K562 (cell line): ENCODE data around the gene ARSI. TPM values are rescaled to one million over a fixed set of nuclear protein-coding genes. Genes with fewer than 3 reads are reported as not detected.

Source experiments
- ATAC-seq: fragments of 200-7000 bp; cut with Tn5 transposase; 3 replicates; pipeline ENCODE4 v1.9.1; 2020; ENCODE audit warnings: moderate library complexity
- BruUV-seq: library from RNA; stranded (reverse); fragments of 400-500 nt; replicated peaks from 2 replicates; lab custom pipeline; 2021; lab: Mats Ljungman, UMichigan
- CTCF ChIA-PET: fragments of 300-600 bp; formaldehyde crosslinking; extraction: SDS; loops from one replicate; lab custom pipeline; 2021; ENCODE audit warnings: low intra/inter-chr PET ratio; lab: Yijun Ruan, JAX
- POLR2A ChIA-PET: fragments of 300-600, 350-650 bp; sonication (Branson Sonifier 250); formaldehyde crosslinking; extraction: SDS; loops from one replicate; lab custom pipeline; 2021; ENCODE audit warnings: antibody characterized with exemption, inconsistent platforms; lab: Yijun Ruan, JAX
- DNase-seq, 4 experiments: peaks; one replicate each; pipeline versions ENCODE4 v3.0.0 to v3.0.0-alpha.2; 2011 to 2018; ENCODE audit warnings: low spot score in 3 of 4, mixed read lengths in 3 of 4; ENCODE audit errors: extremely low read depth in 1 of 4
- FAIRE-seq: peaks from 2 replicates; lab custom pipeline; 2011; peaks lifted over from hg19 to GRCh38; lab: Jason Lieb, UNC
- H2AFZ ChIP-seq: 2 replicates; pipeline ENCODE4 v1.6.0; 2011; ENCODE audit warnings: low read depth, low read length, control low read depth, inconsistent platforms
- H3K27ac ChIP-seq: fragments of 200-600 bp; 3 replicates; pipeline ENCODE4 v1.8.0; 2011; ENCODE audit warnings: low read depth, mild to moderate bottlenecking, control low read depth, inconsistent platforms, low read length, moderate library complexity, mixed read lengths; ENCODE audit errors: extremely low read depth
- H3K27me3 ChIP-seq, 2 experiments: fragments of 300-600 bp in 1 of 2; 2 replicates in 1 of 2; 3 replicates in 1 of 2; pipeline versions ENCODE4 v1.6.0 to v1.8.0; 2011; ENCODE audit warnings: inconsistent platforms in 2 of 2, low read length in 2 of 2, mild to moderate bottlenecking in 1 of 2, mixed read lengths in 1 of 2, moderate library complexity in 1 of 2; ENCODE audit not compliant: control insufficient read depth in 2 of 2, insufficient read depth in 2 of 2
- H3K36me3 ChIP-seq: fragments of 300-600 bp; 3 replicates; pipeline ENCODE4 v1.8.0; 2011; ENCODE audit warnings: mild to moderate bottlenecking, low read length, inconsistent platforms; ENCODE audit not compliant: control insufficient read depth, insufficient read depth
- H3K4me1 ChIP-seq, 2 experiments: fragments of 200-600 bp in 1 of 2; replicated peaks in 1 of 2; 2 replicates in 1 of 2; 3 replicates in 1 of 2; pipeline versions ENCODE4 v1.5.1 to v1.8.0; 2011; ENCODE audit warnings: inconsistent platforms in 2 of 2, low read length in 2 of 2, mild to moderate bottlenecking in 1 of 2, mixed read lengths in 1 of 2, moderate library complexity in 1 of 2; ENCODE audit not compliant: control insufficient read depth in 2 of 2, insufficient read depth in 2 of 2
- H3K4me2 ChIP-seq: 2 replicates; pipeline ENCODE4 v1.6.1; 2011; ENCODE audit warnings: low read length, control low read depth, inconsistent platforms, mixed read lengths; ENCODE audit not compliant: insufficient read depth
- H3K4me3 ChIP-seq: fragments of 200-600 bp; sonication (generic), shearing (Covaris generic); 2 replicates; pipeline ENCODE4 v1.5.1; 2016; ENCODE audit warnings: control low read depth, inconsistent platforms
- H3K79me2 ChIP-seq: fragments of 200-600 bp; 3 replicates; pipeline ENCODE4 v1.8.0; 2011; ENCODE audit warnings: low read length, inconsistent platforms; ENCODE audit not compliant: control insufficient read depth, insufficient read depth
- H3K9ac ChIP-seq, 2 experiments: 2 replicates each; pipeline versions ENCODE4 v1.6.0 to v1.6.1; 2011; ENCODE audit warnings: low read depth in 2 of 2, low read length in 2 of 2, control low read depth in 1 of 2, inconsistent platforms in 1 of 2, mild to moderate bottlenecking in 1 of 2, mixed read lengths in 1 of 2; ENCODE audit not compliant: insufficient read depth in 1 of 2
- H3K9me1 ChIP-seq: one replicate; pipeline ENCODE4 v1.6.0; 2011; ENCODE audit warnings: inconsistent platforms, mild to moderate bottlenecking, low read length, moderate library complexity; ENCODE audit not compliant: control insufficient read depth, insufficient read depth
- H3K9me3 ChIP-seq: replicated peaks from 2 replicates; pipeline ENCODE4 v1.5.1; 2011; ENCODE audit warnings: low read depth, low read length, inconsistent platforms; ENCODE audit not compliant: control insufficient read depth, insufficient read depth
- H4K20me1 ChIP-seq: replicated peaks from 2 replicates; pipeline ENCODE4 v1.6.1; 2011; ENCODE audit warnings: low read length, inconsistent platforms, mixed read lengths; ENCODE audit not compliant: control insufficient read depth, insufficient read depth
- BRF2 ChIP-seq: IDR thresholded peaks from 3 replicates; pipeline ENCODE4 v1.6.1; 2011; ENCODE audit warnings: borderline replicate concordance, mild to moderate bottlenecking; ENCODE audit not compliant: insufficient read length, insufficient read depth
- FOXP4 ChIP-seq: sonication (generic); formaldehyde crosslinking; IDR thresholded peaks from 2 replicates; pipeline ENCODE4 v1.8.0; 2022; ENCODE audit warnings: mild to moderate bottlenecking, missing genetic modification reagents, borderline replicate concordance
- HOMEZ ChIP-seq: fragments of 250-450 bp; sonication (Bioruptor Pico); IDR thresholded peaks from 2 replicates; pipeline ENCODE4 v1.4.0; 2020; ENCODE audit warnings: mild to moderate bottlenecking, moderate library complexity
- RB1 ChIP-seq: fragments of 450-650 bp; IDR thresholded peaks from 2 replicates; pipeline ENCODE4 v1.6.1; 2017; ENCODE audit warnings: low read depth, mild to moderate bottlenecking
- SAFB ChIP-seq: fragments of 200-400 bp; formaldehyde crosslinking; IDR thresholded peaks from 2 replicates; pipeline ENCODE4 v1.6.1; 2017; ENCODE audit warnings: low read depth, low read length, borderline replicate concordance
- VEZF1 ChIP-seq: fragments of 200-800 bp; sonication (Bioruptor generic); IDR thresholded peaks from 2 replicates; pipeline ENCODE4 v1.6.1; 2017; ENCODE audit warnings: missing genetic modification characterization, missing compliant biosample characterization
- ZNF23 ChIP-seq: fragments of 250-450 bp; sonication (Bioruptor Pico); IDR thresholded peaks from 2 replicates; pipeline ENCODE4 v1.4.0; 2020; ENCODE audit warnings: mild to moderate bottlenecking
- WGBS: fragments of 100-300 bp; shearing (Covaris generic); methylation state at CpG from one replicate; pipeline ENCODE4 v1.1.6; 2016; ENCODE audit warnings: low coverage, mixed read lengths; ENCODE audit not compliant: insufficient coverage; ENCODE audit errors: missing lambda C conversion rate; 5-methylcytosine and 5-hydroxymethylcytosine counted together
- in situ Hi-C: fragments of 300-500 bp; cut with MboI; formaldehyde crosslinking; loops from 4 replicates; pipeline ENCODE4 v1.15.0; 2018; ENCODE audit warnings: inconsistent platforms, mixed read lengths
- intact Hi-C: fragments of 100-400 bp; cut with micrococcal nuclease; formaldehyde crosslinking; loops from 2 replicates; pipeline ENCODE4 v1.14.2; 2022
- polyA plus RNA-seq, 8 experiments: library from polyadenylated mRNA; depleted of rRNA in 4 of 8; stranded (reverse) in 5 of 8; unstranded in 3 of 8; fragments of >200 nt; fragmentation: Nextera tagmentation in 2 of 8; fragmentation: Illumina TruSeq in 1 of 8; extraction: Ambion mirVana in 2 of 8; extraction: Trizol in 1 of 8; gene quantifications; 2 replicates each; pipeline versions ENCODE4 v1.2.1 to v1.2.3, GENCODE V29; 2011 to 2014; ENCODE audit warnings: inconsistent platforms in 1 of 8, missing spikeins in 1 of 8
- total RNA-seq, 7 experiments: library from RNA; depleted of rRNA in 6 of 7; stranded (reverse); fragments of >200 nt in 6 of 7; fragmentation: Illumina TruSeq in 2 of 7; extraction: Trizol in 2 of 7; gene quantifications; 2 replicates each; pipeline versions ENCODE4 v1.2.1 to v1.2.3, GENCODE V29; 2011 to 2021; ENCODE audit warnings: low replicate concordance in 1 of 7
- TF ChIP-seq, protein P1 (sequence below): sonication (generic); formaldehyde crosslinking; IDR thresholded peaks from 2 replicates; pipeline ENCODE4 v1.8.0; 2023; ENCODE audit warnings: mild to moderate bottlenecking, missing genetic modification reagents

Gene ARSI
- total and polyA plus RNA-seq, 9 of the 15 experiments (the other 6 are each of a cell fraction or from before 2014, with no cell fraction given): 0.04 to 0.07 TPM; not detected in 7

- TF ChIP-seq VEZF1 (CRISPR knock-in tag): no peak
- TF ChIP-seq HOMEZ (CRISPR knock-in tag): no peak
Measured at GRCh38 chr5:150312518-150312917, 9.8 kb upstream of the ARSI start (continued).

DNA sequence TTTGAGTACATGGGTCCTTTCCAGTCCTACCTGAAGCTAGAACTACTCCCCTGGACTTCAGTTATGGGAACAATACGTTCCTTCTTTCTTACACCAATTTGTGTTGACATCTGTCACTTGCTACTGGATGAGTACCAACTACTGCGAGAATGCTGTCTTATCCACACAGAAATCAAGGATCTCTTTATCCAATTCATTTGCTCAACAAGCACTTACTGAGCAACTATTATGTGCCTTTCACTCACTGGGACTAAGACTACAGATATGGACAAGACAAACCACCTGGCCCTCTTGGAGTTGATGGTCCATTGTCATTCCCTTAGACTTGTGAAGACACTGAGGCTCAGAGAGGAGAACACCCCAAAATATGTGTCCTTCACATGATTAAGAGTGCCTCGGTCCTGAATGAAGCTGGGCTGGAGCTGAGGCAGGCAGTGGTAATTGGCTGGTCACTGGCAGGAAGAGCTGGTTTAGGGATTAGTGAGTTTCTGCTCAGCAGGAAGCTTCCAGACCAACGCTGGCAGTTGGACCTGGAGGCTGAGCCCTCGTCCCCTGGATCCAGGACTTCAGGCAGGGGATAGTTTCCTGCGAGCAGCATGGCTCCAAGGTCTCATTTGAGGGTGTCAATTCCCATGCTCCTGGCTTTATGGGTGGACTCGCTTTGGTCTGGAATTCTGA, 8.4 kb upstream of the ARSI start:
- Histone ChIP-seq H3K36me3 (no peaks in the 10 kb centered on the region), H3K79me2 (no peaks in the 10 kb centered on the region), H3K27ac (no peak overlapping the region), H3K9me1 (no peaks in the 10 kb centered on the region), H3K9ac (peak overlapping the region in 1 of 2 experiments; percentile 28; a peak in 1 of 4 replicates), H3K4me3 (no peak overlapping the region), H4K20me1 (no peaks in the 10 kb centered on the region; the same call in 1 of the 2 replicates), H3K4me1 (no peaks in the 10 kb centered on the region), H3K9me3 (no peaks in the 10 kb centered on the region), H3K4me2 (no peak overlapping the region), H2AFZ (no peak overlapping the region), H3K27me3 (peaks cover 26 to 40% of the 10 kb centered on the region in 2 experiments)
- DNase-seq: no peak
- intact Hi-C loops: no loop called here
- in situ Hi-C loops: no loop called here
- FAIRE-seq: no peak
- ChIA-PET POLR2A (interaction anchor here (0.6 to 2.9 kb wide), 4 partner anchors 8 to 19 kb away, joined by 3 to 7 read pairs (median 5); no protein-coding TSS in a partner anchor), CTCF (no interaction called here)
- no peak for ATAC-seq
- 1% methylated on average over 7 of the region's 7 CpGs for WGBS
- no TSS peak for BruUV-seq
- TF ChIP-seq RB1: no peak
- TF ChIP-seq, protein P1, sequence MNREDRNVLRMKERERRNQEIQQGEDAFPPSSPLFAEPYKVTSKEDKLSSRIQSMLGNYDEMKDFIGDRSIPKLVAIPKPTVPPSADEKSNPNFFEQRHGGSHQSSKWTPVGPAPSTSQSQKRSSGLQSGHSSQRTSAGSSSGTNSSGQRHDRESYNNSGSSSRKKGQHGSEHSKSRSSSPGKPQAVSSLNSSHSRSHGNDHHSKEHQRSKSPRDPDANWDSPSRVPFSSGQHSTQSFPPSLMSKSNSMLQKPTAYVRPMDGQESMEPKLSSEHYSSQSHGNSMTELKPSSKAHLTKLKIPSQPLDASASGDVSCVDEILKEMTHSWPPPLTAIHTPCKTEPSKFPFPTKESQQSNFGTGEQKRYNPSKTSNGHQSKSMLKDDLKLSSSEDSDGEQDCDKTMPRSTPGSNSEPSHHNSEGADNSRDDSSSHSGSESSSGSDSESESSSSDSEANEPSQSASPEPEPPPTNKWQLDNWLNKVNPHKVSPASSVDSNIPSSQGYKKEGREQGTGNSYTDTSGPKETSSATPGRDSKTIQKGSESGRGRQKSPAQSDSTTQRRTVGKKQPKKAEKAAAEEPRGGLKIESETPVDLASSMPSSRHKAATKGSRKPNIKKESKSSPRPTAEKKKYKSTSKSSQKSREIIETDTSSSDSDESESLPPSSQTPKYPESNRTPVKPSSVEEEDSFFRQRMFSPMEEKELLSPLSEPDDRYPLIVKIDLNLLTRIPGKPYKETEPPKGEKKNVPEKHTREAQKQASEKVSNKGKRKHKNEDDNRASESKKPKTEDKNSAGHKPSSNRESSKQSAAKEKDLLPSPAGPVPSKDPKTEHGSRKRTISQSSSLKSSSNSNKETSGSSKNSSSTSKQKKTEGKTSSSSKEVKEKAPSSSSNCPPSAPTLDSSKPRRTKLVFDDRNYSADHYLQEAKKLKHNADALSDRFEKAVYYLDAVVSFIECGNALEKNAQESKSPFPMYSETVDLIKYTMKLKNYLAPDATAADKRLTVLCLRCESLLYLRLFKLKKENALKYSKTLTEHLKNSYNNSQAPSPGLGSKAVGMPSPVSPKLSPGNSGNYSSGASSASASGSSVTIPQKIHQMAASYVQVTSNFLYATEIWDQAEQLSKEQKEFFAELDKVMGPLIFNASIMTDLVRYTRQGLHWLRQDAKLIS (CRISPR knock-in tag): no peak
- TF ChIP-seq SAFB: no peak
- TF ChIP-seq BRF2: no peak
- no peak for TF ChIP-seq FOXP4 (CRISPR knock-in tag)
- no peak for TF ChIP-seq ZNF23 (CRISPR knock-in tag)
